ENCODE results near the gene CPNE7.

DNA sequence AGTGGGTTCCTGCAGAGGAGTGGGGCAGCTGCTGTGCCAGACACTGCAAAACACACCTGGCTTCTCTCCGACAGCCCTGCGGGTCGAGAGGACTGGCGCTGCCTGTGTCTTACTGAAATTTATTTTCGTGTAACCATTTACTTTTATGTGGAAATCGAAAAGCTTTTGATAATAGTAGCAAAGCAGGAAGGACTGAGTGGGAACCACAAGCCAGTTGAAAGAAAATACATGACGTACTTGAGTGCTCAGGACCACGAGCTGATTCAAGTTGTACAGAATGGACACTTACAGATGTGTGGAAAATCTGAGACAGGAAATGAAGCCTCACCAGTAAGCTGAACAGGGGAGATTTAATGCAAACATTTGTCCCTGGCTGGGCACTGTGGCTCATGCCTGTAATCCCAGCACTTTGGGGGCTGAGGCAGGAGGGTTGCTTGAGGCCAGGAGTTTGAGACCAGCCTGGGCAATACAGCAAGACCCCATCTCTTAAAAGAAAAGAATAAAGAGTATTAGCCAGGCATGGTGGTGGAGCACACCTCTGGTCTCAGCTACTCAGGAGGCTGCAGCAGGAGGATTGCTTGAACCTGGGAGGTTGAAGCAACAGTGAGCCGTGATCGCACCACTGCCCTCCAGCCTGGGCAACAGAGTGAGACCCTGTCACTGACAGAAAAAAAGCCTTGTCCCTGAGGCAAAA, 26.4 kb upstream of the CPNE7 start:
- TF ChIP-seq NFRKB (IDR thresholded peaks at IDR 0.05) (no peak), LEF1 (IDR thresholded peaks at IDR 0.05; ENCODE audit: borderline replicate concordance) (no peak), FOXM1 (IDR thresholded peaks at IDR 0.05; ENCODE audit: borderline replicate concordance) (no peak), L3MBTL2 (conservative IDR thresholded peaks at IDR 0.05) (no peak), ZNF384 (IDR thresholded peaks at IDR 0.05) (no peak), ARNT (IDR thresholded peaks at IDR 0.05) (no peak), BHLHE40 (IDR thresholded peaks at IDR 0.05; ENCODE audit: borderline replicate concordance) (no peak), SP1 (IDR thresholded peaks at IDR 0.05) (no peak), HDGF (IDR thresholded peaks at IDR 0.05; ENCODE audit: borderline replicate concordance) (no peak)
- TF ChIP-seq, protein P1, sequence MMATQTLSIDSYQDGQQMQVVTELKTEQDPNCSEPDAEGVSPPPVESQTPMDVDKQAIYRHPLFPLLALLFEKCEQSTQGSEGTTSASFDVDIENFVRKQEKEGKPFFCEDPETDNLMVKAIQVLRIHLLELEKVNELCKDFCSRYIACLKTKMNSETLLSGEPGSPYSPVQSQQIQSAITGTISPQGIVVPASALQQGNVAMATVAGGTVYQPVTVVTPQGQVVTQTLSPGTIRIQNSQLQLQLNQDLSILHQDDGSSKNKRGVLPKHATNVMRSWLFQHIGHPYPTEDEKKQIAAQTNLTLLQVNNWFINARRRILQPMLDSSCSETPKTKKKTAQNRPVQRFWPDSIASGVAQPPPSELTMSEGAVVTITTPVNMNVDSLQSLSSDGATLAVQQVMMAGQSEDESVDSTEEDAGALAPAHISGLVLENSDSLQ (IDR thresholded peaks at IDR 0.05) = no peak

Measured in HEK293T (cell line).